RPMI7951 (cell line): Measurements from ENCODE around the gene DOP1A. TPM values are rescaled to one million over a fixed set of nuclear protein-coding genes. Genes with fewer than 3 reads are reported as not detected.

ENCODE experiments used
- DNase-seq: peaks from one replicate; pipeline ENCODE4 v3.0.0-alpha.2; 2012; ENCODE audit warnings: low read depth
- total RNA-seq: library from RNA; depleted of rRNA; stranded (reverse); fragments of >200 nt; shearing (Covaris generic); gene quantifications from 2 replicates; pipeline ENCODE4 v1.2.3, GENCODE V29; 2014

DOP1A gene
- total RNA-seq, 1 experiment from 2014 or later = 15.4 TPM

DNA sequence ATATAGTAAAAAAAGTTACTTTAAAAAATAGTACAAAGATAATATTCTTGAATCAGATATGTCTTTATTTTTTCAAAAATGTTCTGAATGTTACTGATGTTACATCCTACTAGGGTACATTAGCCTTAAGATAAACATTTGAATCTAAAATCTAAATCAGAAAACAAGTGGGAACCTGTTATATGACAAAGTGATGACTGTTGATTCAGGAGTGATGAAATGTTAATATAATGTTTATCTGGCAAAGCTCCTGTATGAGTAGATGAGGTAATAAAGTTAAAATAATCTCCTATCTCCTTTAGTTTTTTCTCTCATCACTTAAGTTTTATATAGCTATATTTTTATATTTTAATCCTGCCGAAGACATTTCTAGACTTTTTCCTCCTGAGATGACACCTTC, 4.2 kb downstream of the DOP1A start:
- no peak for DNase-seq

DNA sequence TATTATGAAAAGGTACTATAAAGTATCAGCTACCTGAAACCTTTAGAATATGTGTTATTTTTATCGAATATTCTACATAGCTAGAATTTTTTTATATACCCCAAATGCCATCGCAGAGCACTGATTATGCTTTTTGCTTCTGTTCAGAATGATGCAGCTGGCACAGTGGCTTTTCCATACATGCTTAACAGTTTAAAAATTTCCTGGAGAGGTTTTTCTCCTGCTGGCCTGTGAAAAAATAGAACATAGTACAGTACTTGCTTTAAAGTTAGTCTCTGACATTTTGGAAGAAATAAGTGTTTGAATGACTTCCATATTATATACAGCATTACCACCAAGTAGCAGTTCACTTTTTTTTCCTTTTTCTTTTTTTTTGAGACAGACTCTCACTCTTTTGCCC, 5.3 kb downstream of the DOP1A start:
- no peak for DNase-seq

DNA sequence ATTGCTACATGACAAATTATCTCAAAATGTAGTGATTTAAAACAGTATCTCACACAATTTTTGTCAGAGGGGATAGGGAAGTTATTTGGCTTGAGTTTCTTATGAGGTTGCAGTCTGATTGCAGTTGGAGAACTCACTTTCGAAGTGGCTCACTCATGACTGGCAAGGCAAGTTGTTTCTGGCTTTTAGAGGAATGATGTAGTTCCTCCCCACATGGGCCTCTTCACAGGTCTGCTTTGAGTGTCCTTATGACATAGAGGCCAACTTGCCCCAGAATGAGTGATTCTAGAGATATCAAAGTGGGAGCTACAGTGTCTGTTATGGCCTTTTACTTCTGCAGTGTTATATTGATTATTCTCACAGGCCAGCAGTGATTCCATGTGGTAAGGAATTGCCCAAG, 6.1 kb downstream of the DOP1A start:
- DNase-seq = no peak

DNA sequence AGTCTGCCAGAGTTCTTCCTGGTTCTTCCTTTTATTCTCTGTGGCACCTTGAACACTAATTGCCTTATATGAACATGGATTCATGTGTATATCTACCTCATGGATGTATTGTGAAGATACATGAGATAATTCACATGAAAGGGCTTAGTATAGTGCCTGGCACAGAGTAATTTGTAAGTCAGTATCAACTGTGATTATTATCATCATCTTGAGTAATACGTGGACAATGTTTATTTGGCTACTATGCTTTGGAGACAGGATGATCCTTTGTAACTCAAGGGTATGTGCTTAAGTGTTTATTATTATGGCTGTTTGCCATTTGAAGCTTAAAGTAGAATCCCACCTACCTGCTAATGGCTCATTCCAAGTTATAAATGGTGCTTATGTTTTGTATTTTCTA, 16.0 kb downstream of the DOP1A start:
- DNase-seq = no peak

DNA sequence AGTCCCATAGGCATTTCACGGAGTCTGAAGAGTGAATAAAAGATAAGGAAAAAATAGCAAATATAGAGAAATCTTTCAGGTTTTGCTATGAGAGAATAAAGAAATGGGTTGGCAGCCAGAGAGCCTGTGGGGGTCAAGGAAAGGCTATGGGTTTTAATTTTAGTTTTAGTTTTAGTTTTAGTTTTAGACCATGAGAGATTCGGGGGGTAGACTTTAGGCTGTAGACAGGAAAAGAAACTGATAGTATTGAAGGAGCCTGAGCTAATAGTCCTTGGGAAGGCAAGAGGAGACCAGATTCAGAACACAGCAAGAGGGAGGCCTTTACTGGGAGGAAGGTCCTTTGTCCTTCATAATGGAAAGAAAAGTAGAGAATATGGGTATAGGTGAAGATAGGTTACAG, 19.3 kb downstream of the DOP1A start:
- DNase-seq = no peak

DNA sequence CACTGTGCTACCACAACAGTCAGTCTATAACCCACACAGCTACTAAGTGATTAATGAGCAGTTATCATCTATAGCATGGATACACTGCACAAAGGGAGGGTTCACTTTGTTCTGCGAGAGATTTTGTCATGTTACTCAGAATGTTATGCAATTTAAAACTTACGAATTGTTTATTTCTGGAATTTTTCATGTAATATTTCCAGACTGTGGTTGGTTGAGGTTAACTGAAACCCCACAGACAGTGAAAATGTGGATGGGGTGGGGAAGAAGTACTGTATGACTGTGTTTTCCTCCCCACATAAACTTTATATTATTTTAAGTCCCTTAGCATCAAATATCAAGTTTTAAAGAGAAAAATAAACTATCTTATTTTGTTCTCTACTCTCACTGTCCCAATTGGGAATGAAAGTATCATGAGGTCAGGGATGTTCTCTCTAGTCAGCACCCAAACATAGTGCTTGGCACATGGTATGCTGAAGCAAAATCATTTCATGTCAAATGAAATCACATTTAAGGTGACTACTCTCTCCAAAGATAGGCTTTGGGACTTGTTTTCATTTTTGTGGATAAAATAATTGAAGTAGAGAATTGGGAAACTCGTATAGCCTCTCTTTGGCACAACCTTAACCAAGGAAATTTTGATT, 25.4 kb downstream of the DOP1A start:
- DNase-seq = no peak

DNA sequence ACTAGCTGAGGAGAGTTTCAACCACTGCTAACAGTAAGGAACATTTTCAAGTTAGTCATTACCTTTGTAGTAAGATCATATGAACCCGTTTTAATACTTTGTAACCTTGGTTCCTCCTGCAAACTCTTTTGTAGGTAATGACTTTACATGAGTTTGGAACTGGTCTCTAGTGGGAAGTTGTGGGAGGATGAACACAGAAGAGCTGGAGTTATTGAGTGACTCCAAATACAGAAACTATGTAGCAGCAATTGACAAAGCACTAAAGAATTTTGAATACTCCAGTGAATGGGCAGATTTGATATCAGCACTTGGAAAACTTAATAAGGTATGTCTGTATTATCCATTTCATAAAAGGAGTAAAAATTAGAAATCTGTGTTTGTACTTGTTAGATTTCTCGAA, 29.3 kb downstream of the DOP1A start:
- DNase-seq = no peak

DNA sequence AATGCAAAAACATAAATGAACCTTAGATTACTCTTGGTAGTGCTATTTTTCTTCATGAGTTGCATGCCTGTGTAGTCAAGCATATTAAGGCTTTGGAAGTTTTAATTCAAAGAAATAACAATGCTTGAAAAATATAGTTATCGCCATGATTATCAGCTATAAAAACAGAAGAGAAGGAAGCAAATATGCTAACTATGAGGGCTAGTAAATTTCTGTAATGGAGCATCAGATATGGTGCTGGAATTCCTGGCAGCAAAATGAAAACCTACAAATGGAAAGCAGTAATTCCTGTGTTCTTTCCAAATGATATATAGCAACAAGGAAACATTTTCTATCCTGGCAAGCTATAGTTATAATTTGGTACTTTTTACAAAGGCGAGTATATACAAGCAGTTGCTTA, 29.7 kb downstream of the DOP1A start:
- no peak for DNase-seq

DNA sequence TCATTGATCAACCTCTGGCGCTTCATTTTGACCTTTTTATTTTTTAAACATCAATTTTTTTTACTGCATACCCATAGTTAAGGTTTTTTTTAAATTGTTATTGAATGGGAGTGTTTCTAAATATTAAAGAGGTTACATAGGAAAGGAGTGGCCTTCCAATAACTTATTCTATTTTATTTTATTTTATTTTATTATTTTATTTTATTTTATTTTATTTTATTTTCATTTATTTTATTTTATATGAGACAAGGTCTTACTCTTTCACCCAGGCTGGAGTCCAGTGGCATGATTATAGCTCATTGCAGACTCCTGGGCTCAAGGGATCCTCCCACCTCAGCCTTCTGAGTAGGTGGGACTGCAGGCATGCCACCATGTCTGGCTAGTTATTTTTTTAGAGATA, 30.2 kb downstream of the DOP1A start:
- DNase-seq = no peak

DNA sequence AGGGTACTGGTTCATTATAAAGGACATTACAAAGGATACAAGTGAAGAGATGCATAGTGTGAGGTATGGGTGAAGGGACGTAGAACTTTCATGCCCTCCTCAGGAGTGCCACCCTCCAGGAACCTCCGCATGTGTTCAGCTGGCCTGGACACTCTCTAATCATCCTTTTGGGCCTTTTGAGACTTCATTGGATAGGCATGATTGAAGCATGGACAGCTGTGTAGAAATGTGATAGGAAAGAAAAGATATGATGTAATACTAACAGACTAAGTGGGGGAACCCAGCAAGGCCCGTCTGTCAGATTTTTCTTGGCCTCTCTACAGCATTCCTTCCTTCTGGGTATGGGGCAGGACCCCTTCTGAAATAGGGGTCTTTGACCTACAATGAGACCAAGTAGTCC, 31.1 kb downstream of the DOP1A start:
- DNase-seq = no peak

DNA sequence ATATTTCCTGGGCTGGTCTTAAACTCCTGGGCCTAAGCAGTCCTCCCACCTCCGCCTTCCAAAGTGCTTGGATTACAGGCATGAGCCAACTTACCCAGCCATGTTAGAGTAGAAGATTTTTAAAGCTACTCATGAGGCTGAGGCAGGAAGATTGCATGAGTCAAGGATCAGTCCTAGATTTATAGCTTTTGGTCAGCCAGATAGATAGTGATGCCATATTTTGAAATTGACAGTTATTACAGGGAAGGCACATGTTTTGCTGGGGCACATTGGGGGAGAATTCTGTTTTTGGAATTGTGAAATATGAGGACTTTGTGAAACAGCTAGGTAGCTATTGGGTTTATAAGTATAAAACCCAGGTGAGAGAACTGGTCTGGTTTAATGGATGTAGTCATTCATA, 40.9 kb downstream of the DOP1A start:
- no peak for DNase-seq

DNA sequence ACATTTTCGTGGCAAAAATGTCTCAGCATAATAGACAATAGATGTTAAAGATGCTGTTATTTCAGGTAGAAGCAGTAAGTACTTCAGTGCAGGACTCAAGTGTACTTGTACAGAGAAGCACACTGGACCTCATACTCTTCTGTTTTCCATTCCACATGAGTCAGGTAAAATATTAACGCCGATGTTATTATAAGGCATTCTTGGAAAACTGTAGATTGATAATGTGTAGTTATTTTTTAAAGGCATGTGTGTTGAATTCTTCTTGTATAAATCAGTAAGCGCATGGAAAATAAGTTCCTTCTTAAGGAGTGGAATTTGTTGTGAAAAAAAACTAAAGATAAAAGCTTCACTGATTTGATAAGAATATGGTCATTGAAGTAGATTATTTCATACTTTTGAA, 45.8 kb downstream of the DOP1A start:
- no peak for DNase-seq

DNA sequence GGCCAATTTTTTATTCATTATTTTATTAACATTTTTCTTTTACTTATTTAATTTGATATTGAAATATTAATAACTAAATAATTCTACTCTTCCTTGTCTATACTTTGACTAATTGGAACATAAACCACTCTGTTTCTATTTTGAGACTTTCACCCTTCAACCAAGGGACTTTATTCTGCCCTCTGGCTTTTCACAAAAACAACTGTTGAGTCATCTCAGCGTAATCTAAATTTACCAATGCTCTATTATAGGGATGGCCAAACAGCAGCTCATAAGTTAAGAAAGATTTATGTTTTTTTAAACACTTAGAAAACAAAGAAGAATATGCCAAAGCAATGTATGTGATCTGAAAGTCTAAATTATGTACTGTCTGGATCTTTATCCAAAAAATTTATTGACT, 46.7 kb downstream of the DOP1A start:
- peak; percentile 42 for DNase-seq

DNA sequence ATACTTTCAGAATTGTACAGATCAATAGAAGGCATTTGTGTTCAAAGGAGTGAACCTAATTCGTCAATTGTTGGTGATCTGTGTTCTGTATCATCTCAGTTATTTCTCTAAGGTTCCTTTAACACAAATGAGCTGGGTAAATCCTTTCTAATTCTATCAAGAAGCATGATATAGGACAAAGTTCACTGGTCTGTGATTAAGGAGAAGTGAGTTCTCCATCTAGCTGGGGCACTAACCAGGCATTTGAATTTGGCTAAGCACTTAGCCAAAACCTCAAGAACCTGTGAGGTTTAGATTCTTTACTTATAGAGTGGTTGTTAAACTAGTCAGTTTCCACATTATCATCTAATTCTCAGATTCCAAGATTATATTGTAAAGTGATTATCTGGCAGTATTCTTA, 50.3 kb downstream of the DOP1A start:
- no peak for DNase-seq

DNA sequence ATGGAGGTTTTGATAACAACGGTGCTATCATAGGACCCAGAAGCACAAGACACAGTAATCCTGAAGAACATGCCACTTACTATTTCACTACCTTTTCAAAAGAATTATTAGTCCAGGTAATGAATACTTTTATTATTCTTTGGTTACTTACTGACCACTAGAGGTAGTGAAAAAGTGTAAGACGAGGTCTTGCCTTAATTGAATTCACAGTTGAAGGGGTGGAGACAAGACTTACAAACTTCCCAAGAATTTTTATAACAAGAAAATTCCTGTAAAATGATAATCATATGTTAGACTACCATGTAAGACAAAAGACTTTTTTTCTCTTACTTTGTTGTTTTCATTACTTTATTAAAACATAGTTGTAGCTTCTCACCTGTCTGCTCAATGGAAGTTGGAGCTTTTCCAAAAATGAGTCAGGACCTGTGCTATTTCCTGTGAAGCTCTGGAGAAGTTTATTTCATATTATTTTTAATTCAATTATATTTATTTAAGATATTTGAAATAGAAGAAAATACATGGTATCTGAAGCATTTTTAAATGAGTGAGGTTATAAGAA, 52.4 kb downstream of the DOP1A start:
- no peak for DNase-seq

DNA sequence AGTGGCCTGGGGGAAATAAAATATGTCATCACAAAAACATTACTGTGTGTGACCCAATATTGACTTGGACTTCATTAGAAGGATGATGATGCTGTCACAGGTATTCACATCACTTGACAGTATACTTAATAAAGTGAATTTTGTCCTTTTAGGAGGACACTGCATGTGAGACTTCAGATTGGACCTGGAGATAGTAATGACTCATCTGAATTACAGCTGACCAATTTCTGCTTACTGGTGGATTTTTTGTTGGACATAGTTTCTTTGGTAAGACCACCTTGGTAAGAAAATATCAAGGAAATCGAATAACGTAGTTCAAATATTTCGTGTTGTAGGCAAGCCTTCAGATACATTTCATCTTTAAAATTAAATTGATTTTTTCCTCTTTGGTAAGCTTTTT, 57.1 kb downstream of the DOP1A start:
- no peak for DNase-seq

DNA sequence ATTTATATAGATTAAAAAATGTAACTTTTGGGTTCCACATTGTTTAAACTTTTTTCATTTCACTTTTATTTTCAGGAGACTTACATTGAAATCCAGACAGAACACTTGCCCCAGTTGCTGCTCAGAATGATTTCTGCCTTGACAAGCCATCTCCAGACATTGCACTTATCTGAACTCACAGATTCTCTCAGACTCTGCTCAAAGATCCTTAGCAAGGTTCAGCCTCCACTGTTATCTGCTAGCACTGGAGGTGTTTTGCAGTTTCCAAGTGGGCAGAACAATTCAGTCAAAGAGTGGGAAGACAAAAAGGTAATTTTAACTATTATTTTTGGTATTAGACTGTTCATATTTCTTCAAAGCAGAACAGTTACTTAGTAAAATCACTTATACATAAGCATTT, 58.0 kb downstream of the DOP1A start:
- no peak for DNase-seq

DNA sequence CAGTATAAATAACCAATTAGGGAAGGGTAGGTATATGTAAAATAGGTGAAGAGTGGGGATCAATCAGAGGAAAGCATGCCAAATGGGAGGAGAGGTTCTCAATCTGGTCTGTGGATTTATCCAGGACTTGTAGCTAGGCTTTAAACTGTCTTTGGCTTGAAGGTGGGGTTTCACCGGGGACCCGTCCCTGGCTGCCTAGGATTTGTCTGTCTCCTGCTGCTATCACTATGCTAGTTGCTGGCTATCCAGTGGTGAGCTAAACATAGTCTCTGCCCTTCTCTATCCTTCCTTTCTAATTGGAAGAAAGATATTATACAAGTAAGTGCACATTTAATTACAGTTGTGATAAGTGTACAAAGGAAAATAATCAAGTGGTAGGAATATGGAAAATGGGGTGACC, 58.8 kb downstream of the DOP1A start:
- no peak for DNase-seq

DNA sequence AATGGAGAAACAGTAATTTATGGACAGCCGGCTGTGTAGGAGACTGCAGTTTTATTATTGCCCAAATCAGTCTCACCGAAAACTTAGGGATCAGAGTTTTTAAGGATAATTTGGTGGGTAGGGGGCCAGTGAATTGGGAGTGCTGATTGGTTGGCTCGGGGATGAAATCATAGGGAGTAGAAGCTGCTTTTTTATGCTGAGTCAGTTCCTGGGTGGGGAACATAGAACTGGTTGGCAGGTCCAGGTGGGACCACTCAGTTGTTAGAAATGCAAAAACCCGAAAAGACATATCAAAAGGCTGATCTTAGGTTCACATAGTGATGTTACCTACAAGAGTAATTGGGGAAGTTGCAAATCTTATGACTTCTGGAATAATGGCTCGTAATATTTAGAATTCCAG, 59.3 kb downstream of the DOP1A start:
- DNase-seq = no peak

DNA sequence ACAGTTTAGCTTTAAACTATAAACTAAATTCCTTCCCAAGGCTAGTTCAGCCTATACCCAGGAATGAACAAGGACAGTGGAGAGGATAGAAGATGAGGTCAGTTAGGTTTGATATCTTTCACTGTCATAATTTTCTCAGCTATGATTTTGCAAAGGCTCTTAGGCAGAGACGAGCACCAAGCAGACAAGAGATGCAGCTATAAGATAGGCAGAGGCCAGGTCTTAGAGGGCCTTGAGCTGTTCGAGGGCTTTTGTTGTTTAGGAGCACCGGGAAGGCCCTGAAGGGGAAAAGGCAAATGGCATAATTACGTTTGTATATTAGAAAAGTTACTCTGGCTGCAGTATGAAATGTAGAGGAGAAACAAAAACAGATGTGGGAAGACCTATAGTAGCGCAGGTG, 59.8 kb downstream of the DOP1A start:
- no peak for DNase-seq

DNA sequence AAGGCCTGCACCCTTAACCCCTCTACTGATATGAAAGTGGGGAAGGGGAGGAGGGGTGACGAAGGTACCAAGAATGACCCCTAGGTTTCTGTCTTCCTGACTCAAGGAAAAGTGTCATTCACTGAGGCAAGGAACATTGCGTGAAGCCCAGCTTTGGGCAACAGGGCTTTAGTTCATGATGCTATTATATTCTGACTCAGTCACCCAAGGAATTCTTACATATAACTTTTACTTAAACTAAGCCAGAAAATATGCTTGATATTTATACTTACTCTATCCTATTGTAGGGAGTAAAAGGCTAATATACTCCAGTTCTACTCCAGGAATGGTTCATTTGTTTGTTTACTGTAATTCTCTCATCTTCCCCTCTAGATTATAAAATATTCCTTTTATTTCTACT, 60.5 kb downstream of the DOP1A start:
- no peak for DNase-seq

DNA sequence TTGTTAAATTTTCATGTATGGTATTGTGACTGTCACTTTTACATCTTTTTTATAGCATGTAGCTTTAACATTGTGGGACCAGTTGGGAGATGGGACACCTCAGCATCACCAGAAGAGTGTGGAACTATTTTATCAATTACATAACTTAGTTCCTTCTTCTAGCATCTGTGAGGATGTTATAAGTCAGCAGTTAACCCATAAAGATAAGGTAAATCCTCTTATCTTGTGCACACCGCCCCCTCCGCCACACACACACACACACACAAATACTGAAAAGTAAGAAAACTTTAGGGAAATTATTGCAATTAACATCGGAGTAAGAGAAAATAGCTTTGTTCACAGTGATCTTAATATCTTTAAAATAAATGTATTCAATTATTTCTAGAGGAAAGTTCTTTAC, 64.7 kb downstream of the DOP1A start:
- no peak for DNase-seq

DNA sequence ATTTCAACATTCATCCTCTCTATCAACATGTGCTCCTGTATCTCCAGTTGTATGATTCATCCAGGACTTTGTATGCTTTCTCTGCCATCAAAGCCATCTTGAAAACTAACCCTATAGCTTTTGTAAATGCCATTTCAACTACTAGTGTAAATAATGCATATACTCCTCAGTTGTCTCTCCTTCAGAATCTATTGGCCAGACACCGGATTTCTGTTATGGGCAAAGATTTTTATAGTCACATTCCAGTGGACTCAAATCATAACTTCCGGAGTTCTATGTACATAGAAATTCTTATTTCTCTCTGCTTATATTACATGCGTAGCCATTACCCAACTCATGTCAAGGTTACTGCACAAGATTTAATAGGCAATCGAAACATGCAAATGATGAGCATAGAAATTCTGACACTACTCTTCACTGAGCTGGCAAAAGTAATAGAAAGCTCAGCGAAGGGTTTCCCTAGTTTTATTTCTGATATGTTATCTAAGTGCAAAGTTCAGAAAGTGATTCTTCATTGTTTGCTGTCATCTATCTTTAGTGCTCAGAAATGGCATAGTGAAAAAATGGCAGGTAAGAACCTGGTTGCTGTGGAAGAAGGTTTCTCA, 70.7 kb downstream of the DOP1A start:
- no peak for DNase-seq

DNA sequence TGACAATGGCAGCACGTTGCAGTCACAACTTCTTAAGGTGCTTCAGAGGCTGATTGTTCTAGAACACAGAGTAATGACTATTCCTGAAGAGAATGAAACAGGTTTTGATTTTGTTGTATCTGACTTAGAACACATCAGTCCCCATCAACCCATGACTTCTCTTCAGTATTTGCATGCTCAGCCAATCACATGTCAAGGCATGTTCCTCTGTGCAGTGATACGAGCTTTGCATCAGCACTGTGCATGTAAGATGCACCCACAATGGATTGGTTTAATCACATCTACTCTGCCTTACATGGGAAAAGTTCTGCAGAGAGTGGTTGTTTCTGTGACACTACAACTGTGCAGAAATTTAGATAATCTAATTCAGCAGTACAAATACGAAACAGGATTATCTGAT, 71.3 kb downstream of the DOP1A start:
- DNase-seq = no peak
